OCI-LY3 (cell line): ENCODE results near the gene GRID1.

Source experiments
- H2AFZ ChIP-seq: fragments of 200-600, 300-600 bp; shearing (Covaris generic); 2 replicates; pipeline ENCODE4 v1.6.0; 2014; ENCODE audit warnings: antibody characterized with exemption, low read depth, low read length
- H3K27ac ChIP-seq: fragments of 200-600, 300-600 bp; sonication (generic); 2 replicates; pipeline ENCODE4 v1.5.1; 2014; ENCODE audit warnings: mild to moderate bottlenecking, low read length, moderate library complexity, mixed read lengths
- H3K27me3 ChIP-seq: fragments of 200-600, 300-600 bp; sonication (generic); 2 replicates; pipeline ENCODE4 v1.6.1; 2014; ENCODE audit warnings: low read depth, low read length, mixed read lengths
- H3K36me3 ChIP-seq: fragments of 200-600, 300-600 bp; sonication (generic); replicated peaks from 2 replicates; pipeline ENCODE3; 2014; ENCODE audit warnings: low read depth, low read length, mixed read lengths
- H3K4me1 ChIP-seq: fragments of 300-600, 200-600 bp; sonication (generic); 2 replicates; pipeline ENCODE4 v1.6.1; 2014; ENCODE audit warnings: low read length, mixed read lengths
- H3K4me2 ChIP-seq: fragments of 200-600, 300-600 bp; sonication (generic); 2 replicates; pipeline ENCODE4 v1.6.1; 2014; ENCODE audit warnings: low read length, mixed read lengths
- H3K4me3 ChIP-seq: fragments of 300-600, 200-600 bp; sonication (generic); 2 replicates; pipeline ENCODE4 v1.5.1; 2014; ENCODE audit warnings: antibody characterized with exemption, mild to moderate bottlenecking, low read length, moderate library complexity
- H3K79me2 ChIP-seq: fragments of 300-600, 200-600 bp; shearing (Covaris generic); 2 replicates; pipeline ENCODE4 v1.6.1; 2014; ENCODE audit warnings: mild to moderate bottlenecking, low read length, mixed read lengths
- H3K9ac ChIP-seq: fragments of 300-600, 200-600 bp; shearing (Covaris generic); 2 replicates; pipeline ENCODE4 v1.6.0; 2014; ENCODE audit warnings: mild to moderate bottlenecking, low read length, moderate library complexity
- H3K9me3 ChIP-seq: fragments of 200-600, 300-600 bp; shearing (Covaris generic); 2 replicates; pipeline ENCODE4 v1.6.1; 2014; ENCODE audit warnings: low read length, mixed read lengths; ENCODE audit not compliant: insufficient read depth
- H4K20me1 ChIP-seq: fragments of 200-600, 300-600 bp; sonication (generic); 2 replicates; pipeline ENCODE4 v1.6.1; 2016; ENCODE audit warnings: low read length, mixed read lengths; ENCODE audit not compliant: insufficient read depth
- EZH2phosphoT487 ChIP-seq: fragments of 200-600 bp; shearing (Covaris generic); IDR thresholded peaks from 2 replicates; pipeline ENCODE4 v1.6.1; 2018; ENCODE audit warnings: antibody characterized with exemption, mixed run types, low read depth
- TF ChIP-seq, protein P1 (sequence below): fragments of 200-600, 300-600 bp; sonication (generic); IDR thresholded peaks from 2 replicates; pipeline ENCODE4 v1.5.1; 2014; ENCODE audit warnings: antibody characterized with exemption, low read length, low read depth

Gene GRID1

DNA sequence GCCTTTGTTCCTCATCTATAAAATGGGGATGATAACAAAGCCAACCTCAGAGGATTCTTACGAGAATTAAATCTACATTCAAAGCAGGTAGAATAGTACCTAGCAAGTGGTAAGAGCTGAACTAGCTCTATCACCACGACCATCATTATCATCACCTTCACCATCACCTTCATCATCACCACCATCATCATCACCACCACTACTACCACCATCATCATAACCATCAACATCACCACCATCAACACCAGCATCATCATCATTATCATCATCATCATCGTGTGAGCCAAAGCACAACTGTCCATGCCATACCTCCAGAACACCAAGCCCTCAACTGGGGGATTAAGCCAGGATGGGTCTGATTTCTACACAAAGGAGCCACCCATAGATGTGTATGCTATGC, 206.8 kb downstream of the GRID1 start:
- peaks cover 5% of the 10 kb centered on the region; the same call in 1 of the 2 replicates for H3K27me3 ChIP-seq
- no peak for TF ChIP-seq EZH2phosphoT487
- TF ChIP-seq, protein P1, sequence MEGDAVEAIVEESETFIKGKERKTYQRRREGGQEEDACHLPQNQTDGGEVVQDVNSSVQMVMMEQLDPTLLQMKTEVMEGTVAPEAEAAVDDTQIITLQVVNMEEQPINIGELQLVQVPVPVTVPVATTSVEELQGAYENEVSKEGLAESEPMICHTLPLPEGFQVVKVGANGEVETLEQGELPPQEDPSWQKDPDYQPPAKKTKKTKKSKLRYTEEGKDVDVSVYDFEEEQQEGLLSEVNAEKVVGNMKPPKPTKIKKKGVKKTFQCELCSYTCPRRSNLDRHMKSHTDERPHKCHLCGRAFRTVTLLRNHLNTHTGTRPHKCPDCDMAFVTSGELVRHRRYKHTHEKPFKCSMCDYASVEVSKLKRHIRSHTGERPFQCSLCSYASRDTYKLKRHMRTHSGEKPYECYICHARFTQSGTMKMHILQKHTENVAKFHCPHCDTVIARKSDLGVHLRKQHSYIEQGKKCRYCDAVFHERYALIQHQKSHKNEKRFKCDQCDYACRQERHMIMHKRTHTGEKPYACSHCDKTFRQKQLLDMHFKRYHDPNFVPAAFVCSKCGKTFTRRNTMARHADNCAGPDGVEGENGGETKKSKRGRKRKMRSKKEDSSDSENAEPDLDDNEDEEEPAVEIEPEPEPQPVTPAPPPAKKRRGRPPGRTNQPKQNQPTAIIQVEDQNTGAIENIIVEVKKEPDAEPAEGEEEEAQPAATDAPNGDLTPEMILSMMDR, result no peak
- H2AFZ ChIP-seq, result no peak overlapping the region
- H3K9me3 ChIP-seq, result no peaks in the 10 kb centered on the region
- H3K9ac ChIP-seq, result no peak overlapping the region
- no peak overlapping the region for H3K27ac ChIP-seq
- no peaks in the 10 kb centered on the region for H3K4me1 ChIP-seq
- no peaks in the 10 kb centered on the region for H4K20me1 ChIP-seq
- no peak overlapping the region for H3K4me2 ChIP-seq
- H3K36me3 ChIP-seq, result no peaks in the 10 kb centered on the region
- no peaks in the 10 kb centered on the region for H3K79me2 ChIP-seq
- no peak overlapping the region for H3K4me3 ChIP-seq

DNA sequence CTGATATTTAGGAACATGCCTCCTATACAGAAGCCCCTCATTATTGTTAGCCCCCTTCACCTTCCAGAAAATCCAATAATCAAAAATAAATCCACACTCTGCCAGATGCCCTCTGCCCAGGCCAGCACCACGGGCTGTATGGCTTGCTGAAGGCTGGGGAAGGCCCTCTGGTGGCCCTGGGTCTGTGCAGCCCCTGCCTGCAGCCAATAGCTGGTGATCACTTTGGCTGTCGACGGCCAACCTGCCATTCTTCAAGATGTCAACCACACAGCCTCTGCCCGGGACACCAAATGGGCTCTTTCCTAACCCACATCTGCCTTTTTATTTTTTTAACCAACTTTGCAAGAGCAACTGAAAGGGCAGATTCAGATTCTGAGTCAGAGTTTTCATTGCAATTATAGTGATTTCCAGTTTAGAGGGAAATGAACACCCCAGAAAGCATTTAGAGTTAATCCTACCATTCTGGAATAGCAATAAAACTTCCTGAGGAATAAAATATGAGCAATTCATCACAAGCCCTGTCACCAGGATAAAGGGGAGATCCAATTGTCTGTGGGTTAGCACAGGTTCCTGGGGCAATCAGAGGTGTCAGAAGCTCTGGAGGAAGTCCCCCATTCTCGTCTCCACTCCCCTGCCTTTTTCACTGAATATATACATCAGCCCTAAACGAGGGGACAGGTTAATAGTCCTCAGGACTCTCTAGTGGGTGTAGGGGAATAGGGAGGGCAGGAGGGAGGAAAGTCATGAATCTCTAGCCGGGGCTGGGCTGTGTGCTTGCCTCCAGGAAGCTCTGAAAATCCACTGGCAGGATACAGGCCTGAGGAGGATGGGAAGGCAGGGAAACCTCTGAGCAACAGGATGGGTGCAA, 211.3 kb downstream of the GRID1 start:
- Histone ChIP-seq H3K79me2 (no peaks in the 10 kb centered on the region), H3K4me3 (no peak overlapping the region), H3K27ac (no peak overlapping the region), H3K36me3 (no peaks in the 10 kb centered on the region), H2AFZ (no peak overlapping the region), H3K4me1 (no peaks in the 10 kb centered on the region), H3K4me2 (no peak overlapping the region), H3K27me3 (peaks cover 5% of the 10 kb centered on the region; the same call in 1 of the 2 replicates), H3K9ac (no peak overlapping the region), H3K9me3 (no peaks in the 10 kb centered on the region), H4K20me1 (no peaks in the 10 kb centered on the region)
- no peak for TF ChIP-seq EZH2phosphoT487
- TF ChIP-seq, protein P1, result no peak

DNA sequence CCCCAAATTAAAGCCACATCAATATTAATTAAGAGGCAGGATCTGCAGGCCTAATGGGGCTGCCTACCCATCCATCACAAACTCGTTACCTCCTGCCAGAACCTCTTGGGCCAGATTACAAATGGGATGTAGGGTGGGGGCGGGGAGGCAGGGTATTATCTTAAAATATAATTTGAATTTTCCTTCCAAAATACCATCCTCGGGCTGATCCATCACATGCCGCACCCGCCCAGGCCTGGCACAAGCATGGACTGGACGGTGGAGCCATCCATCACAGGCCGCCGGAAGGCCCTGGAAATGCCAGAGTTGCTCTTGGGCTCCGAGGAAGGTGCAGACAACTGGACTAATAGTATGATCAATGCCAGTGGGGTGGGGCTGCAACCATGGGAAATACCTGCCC, 212.8 kb downstream of the GRID1 start:
- TF ChIP-seq EZH2phosphoT487, result no peak
- TF ChIP-seq, protein P1, result no peak
- Histone ChIP-seq H3K4me3 (no peak overlapping the region), H3K9me3 (no peaks in the 10 kb centered on the region), H3K27me3 (peaks cover 5% of the 10 kb centered on the region; the same call in 1 of the 2 replicates), H2AFZ (no peak overlapping the region), H3K36me3 (no peaks in the 10 kb centered on the region), H3K79me2 (no peaks in the 10 kb centered on the region), H3K9ac (no peak overlapping the region), H3K4me2 (no peak overlapping the region), H3K4me1 (no peaks in the 10 kb centered on the region), H3K27ac (no peak overlapping the region), H4K20me1 (no peaks in the 10 kb centered on the region)

DNA sequence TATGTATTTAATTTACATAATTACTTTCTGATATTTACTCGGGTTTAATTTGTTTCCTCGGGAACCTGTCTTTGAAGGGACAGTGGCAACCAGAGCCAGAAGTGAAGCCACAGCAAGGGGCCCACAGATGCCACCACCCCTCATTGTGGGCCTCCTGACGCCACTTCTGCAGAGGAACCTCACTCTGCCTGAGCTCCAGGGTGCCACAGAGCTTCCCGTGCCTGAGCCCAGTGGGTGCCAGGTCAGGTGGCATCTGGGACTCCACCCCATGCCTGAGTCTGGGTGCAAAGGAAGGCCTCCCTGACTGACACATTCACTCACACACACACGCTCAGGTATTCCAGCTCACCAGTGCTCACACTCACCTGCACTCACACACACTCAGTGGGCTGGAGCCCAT, 213.7 kb downstream of the GRID1 start:
- H3K79me2 ChIP-seq, result no peaks in the 10 kb centered on the region
- no peaks in the 10 kb centered on the region for H3K36me3 ChIP-seq
- no peak overlapping the region for H2AFZ ChIP-seq
- no peak overlapping the region for H3K4me2 ChIP-seq
- H4K20me1 ChIP-seq, result no peaks in the 10 kb centered on the region
- no peak overlapping the region for H3K4me3 ChIP-seq
- H3K27me3 ChIP-seq, result peaks cover 5% of the 10 kb centered on the region; the same call in 1 of the 2 replicates
- TF ChIP-seq EZH2phosphoT487, result no peak
- TF ChIP-seq, protein P1, result no peak
- no peaks in the 10 kb centered on the region for H3K9me3 ChIP-seq
- H3K4me1 ChIP-seq, result no peaks in the 10 kb centered on the region
- no peak overlapping the region for H3K9ac ChIP-seq
- no peak overlapping the region for H3K27ac ChIP-seq
